CD4-positive, alpha-beta T cell (primary cell): ENCODE data around the gene GPATCH2L. TPM values are rescaled to one million over a fixed set of nuclear protein-coding genes. Genes with fewer than 3 reads are reported as not detected.

Experiments used
- ATAC-seq: fragments of 200-7000 bp; cut with Tn5 transposase; one replicate; pipeline ENCODE4 v1.10.0; 2022; ENCODE audit warnings: mild to moderate bottlenecking; ENCODE audit not compliant: poor library complexity
- CTCF ChIA-PET: fragments of 350-600 bp; sonication (Branson Sonifier 250); formaldehyde crosslinking; loops from one replicate; lab custom pipeline; 2021; ENCODE audit warnings: antibody characterized with exemption, inconsistent platforms; lab: Charles Lee
- POLR2A ChIA-PET: fragments of 350-600 bp; sonication (Branson Sonifier 250); formaldehyde crosslinking; loops from one replicate; lab custom pipeline; 2021; ENCODE audit warnings: antibody characterized with exemption, inconsistent platforms; lab: Charles Lee
- DNase-seq, 14 experiments: peaks; one replicate each; pipeline ENCODE4 v3.0.0-alpha.2; 2013 to 2020; ENCODE audit warnings: mixed read lengths in 2 of 14
- H3K27ac ChIP-seq, 2 donors: one replicate each; pipeline versions ENCODE4 v1.5.1 to v1.7.0; 2013; ENCODE audit warnings: low read length in 2 of 2, low read depth in 1 of 2, mild to moderate bottlenecking in 1 of 2
- H3K27me3 ChIP-seq, 2 experiments: 1 replicate in 1 of 2; 2 replicates in 1 of 2; pipeline versions ENCODE4 v1.6.1 to v1.7.0; 2013; ENCODE audit warnings: low read length in 2 of 2, control low read depth in 1 of 2, mild to moderate bottlenecking in 1 of 2, moderate library complexity in 1 of 2; ENCODE audit not compliant: insufficient read depth in 2 of 2, control insufficient read depth in 1 of 2
- H3K36me3 ChIP-seq: one replicate; pipeline ENCODE4 v1.6.1; 2013; ENCODE audit warnings: low read length, control low read depth; ENCODE audit not compliant: insufficient read depth
- H3K4me1 ChIP-seq: one replicate; pipeline ENCODE4 v1.6.1; 2013; ENCODE audit warnings: low read length, control low read depth; ENCODE audit not compliant: insufficient read depth
- H3K4me3 ChIP-seq: one replicate; pipeline ENCODE4 v1.5.1; 2013; ENCODE audit warnings: mild to moderate bottlenecking, low read length, moderate library complexity
- H3K9me3 ChIP-seq, 2 experiments: 1 replicate in 1 of 2; 2 replicates in 1 of 2; pipeline versions ENCODE4 v1.6.1 to v1.7.0; 2013; ENCODE audit warnings: low read length in 2 of 2, mild to moderate bottlenecking in 2 of 2, control low read depth in 1 of 2, moderate library complexity in 1 of 2; ENCODE audit not compliant: control insufficient read depth in 1 of 2, insufficient read depth in 1 of 2
- H3K27ac Mint-ChIP-seq: one replicate; pipeline ENCODE4 v1.8.0; 2020; ENCODE audit warnings: mixed read lengths
- H3K27me3 Mint-ChIP-seq: one replicate; pipeline ENCODE4 v1.8.0; 2021; ENCODE audit warnings: mixed read lengths
- H3K36me3 Mint-ChIP-seq: one replicate; pipeline ENCODE4 v1.8.0; 2021; ENCODE audit warnings: low read depth, mixed read lengths
- H3K4me1 Mint-ChIP-seq: one replicate; pipeline ENCODE4 v1.8.0; 2021; ENCODE audit warnings: low read depth, mixed read lengths
- H3K4me3 Mint-ChIP-seq: one replicate; pipeline ENCODE4 v1.8.0; 2020; ENCODE audit warnings: mild to moderate bottlenecking, mixed read lengths
- H3K9me3 Mint-ChIP-seq: one replicate; pipeline ENCODE4 v1.8.0; 2020; ENCODE audit warnings: mixed read lengths
- CTCF ChIP-seq: fragments of 200-600 bp; IDR thresholded peaks from one replicate; pipeline ENCODE4 v1.8.0; 2022; ENCODE audit warnings: antibody characterized with exemption, mild to moderate bottlenecking
- intact Hi-C, 2 experiments: fragments of 100-400 bp; cut with DNase I in 1 of 2; cut with micrococcal nuclease in 1 of 2; formaldehyde crosslinking; loops; one replicate each; pipeline versions ENCODE4 v1.15.1 to v1.9.0; 2023 to 2025; cut with DNase I, micrococcal nuclease
- total RNA-seq, 174 experiments: library from RNA in 2 of 174; stranded (reverse) in 2 of 174; gene quantifications; one replicate each; pipeline ENCODE4 v1.2.3 and lab custom pipeline; 2021 to 2026

GPATCH2L gene
- total RNA-seq, 2 experiments from 2014 or later, result 56.0 to 61.5 TPM

GRCh38 chr14:76126076-76126475 is 25.6 kb upstream of the GPATCH2L start:
- peaks cover 45% of the 10 kb centered on the region for H3K27me3 Mint-ChIP-seq
- CTCF ChIA-PET, result no interaction called here

GRCh38 chr14:76129851-76130576 is 21.7 kb upstream of the GPATCH2L start:
- CTCF ChIA-PET, result no interaction called here
- intact Hi-C loops, result no loop called here
- Mint-ChIP-seq H3K27me3 (peaks cover 81% of the 10 kb centered on the region), H3K9me3 (peaks cover 6% of the 10 kb centered on the region), H3K4me1 (no peaks in the 10 kb centered on the region), H3K4me3 (no peak overlapping the region), H3K36me3 (no peaks in the 10 kb centered on the region), H3K27ac (no peak overlapping the region)
- no peak for ATAC-seq
- POLR2A ChIA-PET, result no interaction called here
- TF ChIP-seq CTCF, result no peak
- Histone ChIP-seq H3K27me3 (peaks cover 22 to 35% of the 10 kb centered on the region in 2 experiments), H3K9me3 (peaks cover 0 to 4% of the 10 kb centered on the region in 2 experiments), H3K36me3 (no peaks in the 10 kb centered on the region), H3K4me1 (no peaks in the 10 kb centered on the region), H3K4me3 (no peak overlapping the region), H3K27ac (no peak overlapping the region)
- DNase-seq, result no peak

More at GRCh38 chr14:76126076-76126475, 25.6 kb upstream of the GPATCH2L start:
- DNase-seq (no peak), ATAC-seq (no peak)
- no peak overlapping the region for H3K27ac Mint-ChIP-seq
- no peaks in the 10 kb centered on the region for H3K36me3 Mint-ChIP-seq
- H3K27me3 ChIP-seq, result peaks cover 6 to 8% of the 10 kb centered on the region in 2 experiments
- POLR2A ChIA-PET, result no interaction called here
- no peaks in the 10 kb centered on the region for H3K36me3 ChIP-seq
- no peak overlapping the region for H3K27ac ChIP-seq
- TF ChIP-seq CTCF, result no peak
- H3K4me1 ChIP-seq, result no peaks in the 10 kb centered on the region
- H3K4me1 Mint-ChIP-seq, result no peaks in the 10 kb centered on the region
- no peaks in the 10 kb centered on the region for H3K9me3 ChIP-seq
- intact Hi-C loops, result no loop called here
- H3K4me3 ChIP-seq, result no peak overlapping the region
- no peak overlapping the region for H3K4me3 Mint-ChIP-seq
- peaks cover 2% of the 10 kb centered on the region for H3K9me3 Mint-ChIP-seq

DNA sequence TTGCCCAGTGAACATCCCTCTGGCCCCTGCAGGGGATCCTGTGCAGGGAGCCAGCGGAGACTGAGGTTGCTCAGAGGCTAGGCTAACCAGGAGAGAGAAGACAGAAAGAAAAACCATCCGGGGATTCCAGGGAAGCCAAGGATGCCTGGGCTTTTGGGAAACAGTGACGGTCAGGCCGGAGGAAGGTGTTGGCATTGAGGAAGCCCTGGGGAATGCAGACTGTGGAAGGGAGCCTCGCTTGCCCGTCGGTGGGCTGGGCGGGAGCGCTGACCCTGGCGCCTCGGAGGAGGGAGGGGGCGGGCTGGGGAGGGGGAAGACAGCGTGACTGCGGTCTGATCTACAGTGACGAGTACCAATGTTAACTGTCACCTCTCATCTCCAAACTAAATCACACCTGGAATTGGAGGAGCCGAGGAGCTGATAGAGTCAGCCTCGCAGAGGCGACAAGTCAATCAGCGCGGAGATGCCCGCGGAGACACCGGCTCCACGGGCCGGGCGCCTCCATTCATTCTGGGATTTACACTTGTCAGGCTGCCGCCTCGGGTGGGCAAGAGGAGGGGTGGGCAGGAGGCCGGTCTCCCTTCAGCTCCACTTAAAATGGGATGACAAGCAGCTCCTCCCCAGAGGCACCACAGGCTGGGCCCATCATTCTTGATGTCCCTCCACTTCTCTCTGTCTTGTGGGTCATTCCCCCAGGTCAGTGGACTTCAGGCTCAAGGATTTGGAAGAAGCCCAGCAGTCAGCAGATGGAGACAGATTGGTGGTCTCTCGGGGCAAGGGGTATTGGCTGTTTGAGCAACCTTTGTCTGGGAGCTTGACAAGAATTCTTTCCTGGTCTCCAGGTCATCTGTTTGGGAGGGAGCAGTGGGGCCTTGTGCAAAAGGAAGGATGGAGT is 20.4 kb upstream of the GPATCH2L start:
- Mint-ChIP-seq H3K4me3 (no peak overlapping the region), H3K27ac (no peak overlapping the region), H3K27me3 (peaks cover 88% of the 10 kb centered on the region), H3K36me3 (no peaks in the 10 kb centered on the region), H3K9me3 (peaks cover 6% of the 10 kb centered on the region), H3K4me1 (no peaks in the 10 kb centered on the region)
- ATAC-seq (no peak), DNase-seq (no peak)
- no peak for TF ChIP-seq CTCF
- ChIA-PET POLR2A (no interaction called here), CTCF (no interaction called here)
- H3K4me1 ChIP-seq, result no peaks in the 10 kb centered on the region
- peaks cover 0 to 8% of the 10 kb centered on the region in 2 experiments for H3K9me3 ChIP-seq
- H3K27ac ChIP-seq, result no peak overlapping the region
- H3K27me3 ChIP-seq, result peaks cover 30 to 48% of the 10 kb centered on the region in 2 experiments
- no peak overlapping the region for H3K4me3 ChIP-seq
- H3K36me3 ChIP-seq, result no peaks in the 10 kb centered on the region
- intact Hi-C loops, result no loop called here
